Measurements from ENCODE around the gene ZNF385C.

ZNF385C gene

GRCh38 chr17:42116705-42117396 is 18.6 kb upstream of the ZNF385C start:
- TF ChIP-seq, protein P1, sequence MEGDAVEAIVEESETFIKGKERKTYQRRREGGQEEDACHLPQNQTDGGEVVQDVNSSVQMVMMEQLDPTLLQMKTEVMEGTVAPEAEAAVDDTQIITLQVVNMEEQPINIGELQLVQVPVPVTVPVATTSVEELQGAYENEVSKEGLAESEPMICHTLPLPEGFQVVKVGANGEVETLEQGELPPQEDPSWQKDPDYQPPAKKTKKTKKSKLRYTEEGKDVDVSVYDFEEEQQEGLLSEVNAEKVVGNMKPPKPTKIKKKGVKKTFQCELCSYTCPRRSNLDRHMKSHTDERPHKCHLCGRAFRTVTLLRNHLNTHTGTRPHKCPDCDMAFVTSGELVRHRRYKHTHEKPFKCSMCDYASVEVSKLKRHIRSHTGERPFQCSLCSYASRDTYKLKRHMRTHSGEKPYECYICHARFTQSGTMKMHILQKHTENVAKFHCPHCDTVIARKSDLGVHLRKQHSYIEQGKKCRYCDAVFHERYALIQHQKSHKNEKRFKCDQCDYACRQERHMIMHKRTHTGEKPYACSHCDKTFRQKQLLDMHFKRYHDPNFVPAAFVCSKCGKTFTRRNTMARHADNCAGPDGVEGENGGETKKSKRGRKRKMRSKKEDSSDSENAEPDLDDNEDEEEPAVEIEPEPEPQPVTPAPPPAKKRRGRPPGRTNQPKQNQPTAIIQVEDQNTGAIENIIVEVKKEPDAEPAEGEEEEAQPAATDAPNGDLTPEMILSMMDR (conservative IDR thresholded peaks at IDR 0.05) = peak; percentile 79

GRCh38 chr17:42114118-42114517 is 15.8 kb upstream of the ZNF385C start:
- H3K27ac ChIP-seq = no peak overlapping the region
- TF ChIP-seq, protein P1 (conservative IDR thresholded peaks at IDR 0.05) = no peak

More at GRCh38 chr17:42116705-42117396, 18.6 kb upstream of the ZNF385C start:
- no peak overlapping the region for H3K27ac ChIP-seq

DNA sequence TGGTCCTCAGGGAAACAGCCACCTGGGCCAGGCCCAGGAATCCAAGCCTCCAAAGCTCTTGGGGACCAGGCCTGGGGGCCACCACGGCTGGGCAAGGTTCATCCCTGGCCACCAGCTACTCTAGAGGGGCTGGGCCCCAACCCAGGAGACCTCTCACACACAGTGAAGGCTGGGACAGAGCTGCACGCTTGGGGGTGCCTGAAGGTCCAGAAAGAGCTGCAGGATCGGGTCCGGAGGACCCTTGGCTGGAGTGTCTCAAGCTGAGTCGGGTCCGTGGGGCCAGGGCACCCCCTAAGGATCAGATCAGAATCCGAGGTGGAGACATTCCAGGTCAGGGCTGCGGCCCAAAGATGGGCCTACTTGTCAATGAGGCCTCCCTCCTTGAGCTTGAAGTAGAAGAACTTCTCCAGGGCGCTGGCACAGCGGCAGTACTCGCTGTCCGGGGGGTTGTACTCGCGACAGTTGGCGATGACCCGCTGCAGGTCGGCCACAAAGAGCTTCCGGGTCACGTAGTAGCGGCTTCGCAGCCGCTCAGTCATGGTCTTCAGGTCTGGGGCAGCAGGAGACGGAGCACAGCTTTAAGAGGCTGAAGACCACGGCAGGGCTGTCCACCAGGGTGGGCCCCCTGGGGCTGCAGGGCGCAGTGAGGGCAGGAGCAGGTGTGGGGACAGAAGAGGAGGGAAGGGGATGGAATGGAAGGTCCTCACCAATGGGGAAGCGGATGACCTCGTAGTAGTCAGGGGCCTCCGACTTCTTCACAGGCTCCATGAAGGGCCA is 15.2 kb upstream of the ZNF385C start:
- TF ChIP-seq, protein P1 (conservative IDR thresholded peaks at IDR 0.05) = no peak
- peak overlapping the region; percentile 56 for H3K27ac ChIP-seq

DNA sequence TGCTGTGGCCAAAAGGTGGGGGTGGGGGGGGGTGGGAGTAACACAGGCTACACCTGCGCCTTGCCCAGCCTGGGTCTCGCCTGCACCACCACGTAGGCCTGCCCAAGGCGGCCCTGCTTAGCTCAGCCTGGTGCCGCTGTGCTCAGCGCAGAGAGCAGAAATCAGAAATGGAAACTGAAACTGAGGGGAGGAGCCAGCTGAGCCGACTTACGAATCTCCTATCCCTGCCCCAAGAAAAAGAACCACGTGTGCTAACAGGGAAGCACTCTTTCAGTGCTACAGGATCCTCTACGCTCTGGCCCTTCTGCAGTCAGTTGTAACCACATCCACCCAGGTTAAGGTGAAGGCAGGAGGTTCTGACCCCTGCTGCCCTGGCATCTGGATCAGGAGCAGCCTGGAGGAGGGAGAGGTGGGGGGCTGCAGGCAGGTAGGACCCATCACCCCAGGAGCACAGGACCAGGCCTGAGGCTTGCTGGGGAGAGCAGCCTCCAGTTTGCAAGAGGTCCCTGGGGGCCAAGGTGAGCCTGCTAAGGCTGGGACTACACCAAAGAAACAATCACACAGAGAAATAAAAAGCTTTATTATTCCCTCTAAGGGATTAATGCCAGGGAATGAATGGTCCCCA is 14.4 kb upstream of the ZNF385C start, which contains the start of gene DHX58:
Gene DHX58 (minus strand): TSS at position 163 of the 625 bp plus-strand sequence. CDS start 822 bp downstream, outside the sequence.
- peak within 1 kb of the TSS; percentile 56 for H3K27ac ChIP-seq
- TF ChIP-seq, protein P1 (conservative IDR thresholded peaks at IDR 0.05) = no peak

DNA sequence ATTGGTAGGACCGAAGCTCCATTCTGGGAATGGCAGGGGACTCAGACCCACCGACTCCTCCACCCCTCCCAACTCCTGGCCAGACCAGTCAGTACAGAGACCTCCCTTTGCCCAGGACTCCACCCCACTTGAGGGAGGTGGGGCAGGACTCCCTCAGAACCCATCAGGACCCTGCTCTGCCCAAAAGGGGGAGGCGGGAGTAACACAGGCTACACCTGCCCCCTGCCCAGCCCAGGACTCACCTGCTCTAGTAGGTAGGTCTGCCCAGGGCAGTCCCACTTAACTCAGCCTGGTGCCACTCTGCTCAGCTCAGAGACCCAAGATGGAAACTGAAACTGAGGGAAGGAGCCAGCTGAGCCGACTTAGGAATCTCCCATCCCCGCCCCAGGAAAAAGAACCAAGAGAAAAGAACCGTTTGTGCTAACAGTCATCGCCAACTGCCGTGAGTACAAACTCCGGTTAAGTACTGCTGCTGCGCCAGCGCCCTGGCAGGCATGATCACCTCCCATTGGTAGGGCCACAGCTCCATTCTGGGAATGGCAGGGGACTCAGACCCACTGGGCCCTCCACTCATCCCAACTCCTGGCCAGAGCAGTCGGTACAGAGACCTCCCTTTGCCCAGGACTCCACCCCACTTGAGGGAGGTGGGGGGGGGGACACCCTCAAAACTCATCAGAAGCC is 13.7 kb upstream of the ZNF385C start:
- H3K27ac ChIP-seq = peak overlapping the region; percentile 56
- TF ChIP-seq, protein P1 (conservative IDR thresholded peaks at IDR 0.05) = no peak

GRCh38 chr17:42111265-42111636 is 13.0 kb upstream of the ZNF385C start:
- TF ChIP-seq, protein P1 (conservative IDR thresholded peaks at IDR 0.05) = no peak
- no peak overlapping the region for H3K27ac ChIP-seq

Data from VCaP (cell line).